Activated T-cell treated with anti-CD3 and anti-CD28 coated beads, Interleukin-2, amount 50 U/mL, for 24 hours (primary cell): ENCODE data around the gene TTLL1.
A peak's percentile ranks its signal among the peaks of the same experiment; 100 is the strongest.
"Not testable (repeated sequence)": the region's sequence is repeated elsewhere in the genome, so short reads cannot be mapped to it uniquely, and the experiment has no call there.

Source experiments
- DNase-seq: peaks from one replicate; pipeline ENCODE4 v3.0.0-alpha.2; 2020
- H3K27ac Mint-ChIP-seq: 2 replicates; pipeline ENCODE4 v1.8.0; 2020; ENCODE audit warnings: mild to moderate bottlenecking, mixed read lengths
- H3K27me3 Mint-ChIP-seq: 2 replicates; pipeline ENCODE4 v1.8.0; 2020; ENCODE audit warnings: mixed read lengths
- H3K36me3 Mint-ChIP-seq: 2 replicates; pipeline ENCODE4 v1.8.0; 2020; ENCODE audit warnings: low read depth, mixed read lengths
- H3K4me1 Mint-ChIP-seq: 2 replicates; pipeline ENCODE4 v1.8.0; 2020; ENCODE audit warnings: low read depth, mixed read lengths
- H3K4me3 Mint-ChIP-seq: 2 replicates; pipeline ENCODE4 v1.8.0; 2020; ENCODE audit warnings: mild to moderate bottlenecking, moderate library complexity, mixed read lengths
- H3K9me3 Mint-ChIP-seq: 2 replicates; pipeline ENCODE4 v1.8.0; 2020; ENCODE audit warnings: mixed read lengths

The TTLL1 gene

GRCh38 chr22:43118024-43118849 is 29.0 kb upstream of the TTLL1 start:
- no peaks in the 10 kb centered on the region for H3K36me3 Mint-ChIP-seq
- H3K27me3 Mint-ChIP-seq = no peaks in the 10 kb centered on the region
- H3K27ac Mint-ChIP-seq = no peak overlapping the region
- no peak for DNase-seq
- no peaks in the 10 kb centered on the region for H3K9me3 Mint-ChIP-seq
- H3K4me3 Mint-ChIP-seq = no peak overlapping the region
- H3K4me1 Mint-ChIP-seq = peaks cover 7% of the 10 kb centered on the region

- Mint-ChIP-seq H3K9me3 (no peaks in the 10 kb centered on the region), H3K27ac (no peak overlapping the region), H3K27me3 (no peaks in the 10 kb centered on the region), H3K4me3 (no peak overlapping the region), H3K36me3 (no peaks in the 10 kb centered on the region), H3K4me1 (peaks cover 7% of the 10 kb centered on the region)
- no peak for DNase-seq
Observed at GRCh38 chr22:43116932-43117331, 27.7 kb upstream of the TTLL1 start.

GRCh38 chr22:43114958-43115357 is 25.8 kb upstream of the TTLL1 start:
- Mint-ChIP-seq H3K4me3 (no peak overlapping the region), H3K27ac (no peak overlapping the region)

GRCh38 chr22:43113526-43114251 is 24.5 kb upstream of the TTLL1 start:
- Mint-ChIP-seq H3K27ac (no peak overlapping the region), H3K27me3 (peaks cover 8% of the 10 kb centered on the region), H3K4me3 (no peak overlapping the region), H3K9me3 (no peaks in the 10 kb centered on the region), H3K36me3 (no peaks in the 10 kb centered on the region), H3K4me1 (peaks cover 9% of the 10 kb centered on the region)
- no peak for DNase-seq

More at GRCh38 chr22:43114958-43115357, 25.8 kb upstream of the TTLL1 start:
- Mint-ChIP-seq H3K9me3 (no peaks in the 10 kb centered on the region), H3K36me3 (no peaks in the 10 kb centered on the region), H3K27me3 (peaks cover 8% of the 10 kb centered on the region), H3K4me1 (peaks cover 15% of the 10 kb centered on the region)
- no peak for DNase-seq

- DNase-seq = peak; percentile 66
- Mint-ChIP-seq H3K9me3 (no peaks in the 10 kb centered on the region), H3K36me3 (no peaks in the 10 kb centered on the region), H3K4me1 (peaks cover 7% of the 10 kb centered on the region), H3K27ac (no peak overlapping the region), H3K4me3 (peak overlapping the region; percentile 65), H3K27me3 (peaks cover 8% of the 10 kb centered on the region)
Observed at GRCh38 chr22:43110927-43111623, 21.9 kb upstream of the TTLL1 start.

GRCh38 chr22:43110444-43110926 is 21.3 kb upstream of the TTLL1 start, which contains the start of gene BIK:
TSS of gene BIK (plus strand) at chr22:43110750. CDS start at chr22:43124023, 13,273 bp downstream.
- Mint-ChIP-seq H3K9me3 (no peaks in the 10 kb centered on the region), H3K27me3 (peaks cover 8% of the 10 kb centered on the region), H3K4me1 (peaks cover 7% of the 10 kb centered on the region), H3K4me3 (peak within 1 kb of the TSS; percentile 70), H3K36me3 (no peaks in the 10 kb centered on the region), H3K27ac (peak within 1 kb of the TSS; percentile 71)
- peak; percentile 71 for DNase-seq

GRCh38 chr22:43109921-43110443 is 20.8 kb upstream of the TTLL1 start:
- Mint-ChIP-seq H3K9me3 (no peaks in the 10 kb centered on the region), H3K4me1 (peaks cover 7% of the 10 kb centered on the region), H3K36me3 (no peaks in the 10 kb centered on the region), H3K27ac (peak overlapping the region; percentile 71), H3K27me3 (peaks cover 8% of the 10 kb centered on the region), H3K4me3 (peak overlapping the region; percentile 70)
- no peak for DNase-seq

- Mint-ChIP-seq H3K27ac (no peak overlapping the region), H3K4me1 (peaks cover 7% of the 10 kb centered on the region), H3K36me3 (no peaks in the 10 kb centered on the region), H3K4me3 (peak overlapping the region; percentile 10), H3K9me3 (no peaks in the 10 kb centered on the region), H3K27me3 (peaks cover 8% of the 10 kb centered on the region)
- no peak for DNase-seq
Observed at GRCh38 chr22:43109511-43109910, 20.3 kb upstream of the TTLL1 start.

GRCh38 chr22:43106302-43106701 is 17.1 kb upstream of the TTLL1 start:
- H3K27ac Mint-ChIP-seq = no peak overlapping the region
- H3K36me3 Mint-ChIP-seq = no peaks in the 10 kb centered on the region
- H3K4me1 Mint-ChIP-seq = peaks cover 11% of the 10 kb centered on the region
- peaks cover 4% of the 10 kb centered on the region for H3K27me3 Mint-ChIP-seq
- H3K9me3 Mint-ChIP-seq = no peaks in the 10 kb centered on the region
- no peak overlapping the region for H3K4me3 Mint-ChIP-seq
- no peak for DNase-seq

GRCh38 chr22:43104950-43105349 is 15.8 kb upstream of the TTLL1 start:
- H3K36me3 Mint-ChIP-seq = not testable (repeated sequence)

GRCh38 chr22:43104056-43104625 is 14.9 kb upstream of the TTLL1 start:
- not testable (repeated sequence) for H3K36me3 Mint-ChIP-seq, H3K9me3 Mint-ChIP-seq, H3K27me3 Mint-ChIP-seq, DNase-seq, H3K4me3 Mint-ChIP-seq
- peaks cover 14% of the 10 kb centered on the region for H3K4me1 Mint-ChIP-seq
- peak overlapping the region; percentile 14 for H3K27ac Mint-ChIP-seq

More at GRCh38 chr22:43104950-43105349, 15.8 kb upstream of the TTLL1 start:
- not testable (repeated sequence) for H3K4me3 Mint-ChIP-seq, H3K9me3 Mint-ChIP-seq, DNase-seq, H3K27me3 Mint-ChIP-seq, H3K27ac Mint-ChIP-seq
- H3K4me1 Mint-ChIP-seq = peaks cover 14% of the 10 kb centered on the region

GRCh38 chr22:43101306-43101705 is 12.1 kb upstream of the TTLL1 start:
- DNase-seq = no peak

GRCh38 chr22:43100225-43100624 is 11.0 kb upstream of the TTLL1 start:
- Mint-ChIP-seq H3K36me3 (no peaks in the 10 kb centered on the region), H3K27me3 (no peaks in the 10 kb centered on the region), H3K27ac (peak overlapping the region; percentile 38), H3K9me3 (peaks cover 7% of the 10 kb centered on the region), H3K4me1 (peaks cover 14% of the 10 kb centered on the region), H3K4me3 (no peak overlapping the region)
- DNase-seq = no peak

More at GRCh38 chr22:43101306-43101705, 12.1 kb upstream of the TTLL1 start:
- Mint-ChIP-seq H3K36me3 (no peaks in the 10 kb centered on the region), H3K27me3 (no peaks in the 10 kb centered on the region), H3K4me1 (peaks cover 14% of the 10 kb centered on the region), H3K4me3 (no peak overlapping the region), H3K27ac (no peak overlapping the region), H3K9me3 (peaks cover 2% of the 10 kb centered on the region)

- Mint-ChIP-seq H3K27ac (no peak overlapping the region), H3K4me1 (peaks cover 11% of the 10 kb centered on the region), H3K36me3 (no peaks in the 10 kb centered on the region), H3K27me3 (no peaks in the 10 kb centered on the region), H3K4me3 (no peak overlapping the region), H3K9me3 (peaks cover 7% of the 10 kb centered on the region)
- no peak for DNase-seq
Observed at GRCh38 chr22:43099095-43099494, 9.9 kb upstream of the TTLL1 start.
